GM18511 (cell line): ENCODE data around the gene COQ5.
"Not testable (repeated sequence)": the region's sequence is repeated elsewhere in the genome, so short reads cannot be mapped to it uniquely, and the experiment has no call there.

Experiments
- ATAC-seq: cut with Tn5 transposase; IDR thresholded peaks from one replicate; pipeline ENCODE4 v1.9.1; 2021; ENCODE audit warnings: mild to moderate bottlenecking, moderate library complexity; ENCODE audit not compliant: unreplicated experiment

COQ5 gene

DNA sequence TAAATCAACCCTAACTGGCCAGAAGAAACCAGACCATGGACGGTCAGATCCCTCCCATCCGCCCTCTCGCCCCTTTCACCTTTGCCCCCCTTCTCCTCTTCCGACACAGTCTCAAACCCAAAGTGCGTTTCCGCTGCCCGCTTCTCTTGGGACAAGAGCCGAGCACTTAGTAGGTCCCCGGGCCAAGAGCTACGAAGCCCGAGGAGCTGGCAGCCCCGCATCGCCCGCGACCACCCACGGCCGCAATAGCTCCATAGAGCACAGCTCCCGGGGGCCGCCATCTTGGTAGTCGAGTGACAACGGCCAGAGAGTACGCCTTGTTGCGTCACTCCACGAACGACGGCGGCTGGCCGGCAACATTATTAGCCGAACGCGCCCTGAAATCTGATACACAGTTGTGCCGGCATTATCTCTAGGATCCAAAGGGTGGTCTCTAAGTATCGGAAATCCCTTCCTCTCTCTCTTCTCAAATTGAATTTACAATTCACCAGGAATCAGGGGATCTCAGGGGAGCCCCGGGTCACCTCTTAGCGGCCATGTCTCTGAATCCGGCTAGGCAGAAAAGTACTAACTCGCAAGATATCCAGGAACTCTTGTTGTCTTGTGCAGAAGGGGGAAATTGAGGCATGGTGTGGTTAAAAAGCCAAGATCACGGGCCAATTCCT lies at the start of gene COQ5:
Gene COQ5 (minus strand): TSS at position 298 of the 665 bp plus-strand sequence. CDS start 17 bp downstream, at position 281.
- peak; percentile 85 for ATAC-seq

GRCh38 chr12:120574106-120574505 lies 45.1 kb upstream of the COQ5 start:
- ATAC-seq, result no peak

- ATAC-seq, result no peak
Observed at GRCh38 chr12:120573560-120573959, 44.6 kb upstream of the COQ5 start.

DNA sequence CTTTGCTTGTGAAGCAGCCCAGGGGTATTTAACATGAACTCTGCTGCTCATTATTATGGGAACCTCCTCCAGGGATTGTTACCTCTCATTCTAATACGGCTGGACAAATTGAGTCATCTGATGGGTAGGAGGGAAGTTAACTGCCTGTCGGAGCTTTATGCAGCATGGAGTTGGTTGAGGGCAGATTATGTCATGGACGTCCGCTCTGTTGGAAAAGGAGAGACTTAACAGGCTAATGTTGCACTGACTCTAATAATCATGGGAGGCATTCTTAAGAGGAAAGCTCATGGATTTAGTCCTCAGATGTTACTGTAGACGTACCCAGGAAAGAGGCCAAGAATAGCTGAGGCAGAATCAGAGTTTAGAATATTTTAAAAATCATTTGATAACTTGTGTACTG lies 42.3 kb upstream of the COQ5 start:
- ATAC-seq, result no peak

GRCh38 chr12:120563495-120563894 lies 34.5 kb upstream of the COQ5 start:
- ATAC-seq, result no peak

DNA sequence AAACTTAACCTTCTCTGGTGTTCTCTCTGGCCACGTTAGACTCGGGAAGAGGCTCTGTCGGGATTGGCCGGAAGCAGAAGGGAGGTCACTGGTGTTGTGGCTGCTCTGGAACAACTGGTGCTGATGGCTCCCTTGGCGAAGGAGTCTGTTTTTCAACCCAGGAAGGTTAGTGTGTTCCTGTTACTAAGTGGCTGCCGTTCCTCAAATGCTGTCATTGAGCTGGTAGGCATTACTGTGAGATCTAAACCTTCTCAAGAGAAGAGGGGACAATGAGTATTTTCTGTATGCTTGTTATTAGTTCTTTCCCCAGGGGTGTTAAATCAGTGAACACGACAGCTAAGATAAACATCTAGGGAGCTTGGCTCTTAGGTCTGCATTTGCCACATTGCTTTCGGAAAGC lies 33.9 kb upstream of the COQ5 start:
- ATAC-seq, result no peak

DNA sequence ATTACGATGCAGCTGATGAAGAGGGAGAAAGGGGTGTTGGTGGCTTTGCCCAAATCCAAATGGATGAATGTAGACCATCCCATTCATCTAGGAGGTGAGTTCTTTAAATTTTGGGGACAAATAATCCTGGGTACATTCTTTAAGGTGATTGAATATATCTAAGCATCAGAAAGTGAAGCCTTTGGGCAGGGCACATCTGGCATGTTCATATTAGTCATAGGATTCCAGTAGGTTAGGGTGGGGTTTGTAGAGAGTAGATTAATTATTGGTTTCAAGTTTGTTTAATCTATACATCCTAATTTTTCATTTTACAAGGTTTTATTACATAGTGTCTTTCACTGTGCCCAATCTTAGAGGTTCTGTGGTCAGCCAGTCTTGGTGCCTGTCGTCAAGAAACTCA lies 28.6 kb upstream of the COQ5 start:
- no peak for ATAC-seq

- ATAC-seq, result no peak
Observed at GRCh38 chr12:120554678-120555077, 25.7 kb upstream of the COQ5 start.

DNA sequence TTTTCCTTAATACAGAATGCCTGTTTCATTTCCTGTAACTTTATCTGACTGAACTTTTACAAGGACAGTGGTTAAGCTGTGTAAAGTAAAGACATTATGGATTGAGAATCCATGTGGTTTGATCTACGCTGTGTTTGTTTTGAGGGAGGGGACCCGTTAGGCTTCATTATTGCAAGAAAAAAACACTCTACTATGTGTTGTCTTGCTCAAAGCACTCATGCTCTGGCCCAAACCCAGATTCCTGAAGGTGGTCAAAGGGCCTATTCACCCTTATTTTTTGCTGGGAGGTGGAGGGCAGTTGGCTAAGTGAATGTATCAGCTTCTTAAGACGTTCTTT lies 17.1 kb upstream of the COQ5 start:
- no peak for ATAC-seq

- ATAC-seq, result no peak
Observed at GRCh38 chr12:120544691-120545090, 15.7 kb upstream of the COQ5 start.

GRCh38 chr12:120542166-120542565 lies 13.2 kb upstream of the COQ5 start:
- ATAC-seq, result no peak

- no peak for ATAC-seq
Observed at GRCh38 chr12:120540445-120540844, 11.5 kb upstream of the COQ5 start.

DNA sequence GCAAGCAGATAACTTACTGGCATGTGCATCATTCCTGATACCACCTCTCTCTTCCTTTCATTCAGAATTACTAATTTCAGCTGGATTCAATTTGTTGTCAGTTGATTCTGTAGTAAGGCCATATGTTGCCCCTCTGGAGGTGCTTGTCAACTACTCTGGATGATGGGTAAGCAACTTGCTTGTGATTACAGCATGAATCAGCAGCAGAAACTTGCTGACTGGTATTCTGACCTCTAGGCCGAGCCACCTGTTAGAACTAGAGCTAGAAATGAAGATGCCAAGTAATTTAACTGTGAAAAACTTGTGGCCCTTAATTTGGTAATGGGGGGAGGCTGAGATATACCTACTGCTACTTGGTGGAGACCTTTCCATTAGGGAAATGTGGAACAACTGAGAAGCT lies 10.3 kb upstream of the COQ5 start:
- ATAC-seq, result no peak

- no peak for ATAC-seq
Observed at GRCh38 chr12:120538281-120539156, 9.6 kb upstream of the COQ5 start.

GRCh38 chr12:120537856-120538220 lies 8.9 kb upstream of the COQ5 start:
- ATAC-seq, result no peak

DNA sequence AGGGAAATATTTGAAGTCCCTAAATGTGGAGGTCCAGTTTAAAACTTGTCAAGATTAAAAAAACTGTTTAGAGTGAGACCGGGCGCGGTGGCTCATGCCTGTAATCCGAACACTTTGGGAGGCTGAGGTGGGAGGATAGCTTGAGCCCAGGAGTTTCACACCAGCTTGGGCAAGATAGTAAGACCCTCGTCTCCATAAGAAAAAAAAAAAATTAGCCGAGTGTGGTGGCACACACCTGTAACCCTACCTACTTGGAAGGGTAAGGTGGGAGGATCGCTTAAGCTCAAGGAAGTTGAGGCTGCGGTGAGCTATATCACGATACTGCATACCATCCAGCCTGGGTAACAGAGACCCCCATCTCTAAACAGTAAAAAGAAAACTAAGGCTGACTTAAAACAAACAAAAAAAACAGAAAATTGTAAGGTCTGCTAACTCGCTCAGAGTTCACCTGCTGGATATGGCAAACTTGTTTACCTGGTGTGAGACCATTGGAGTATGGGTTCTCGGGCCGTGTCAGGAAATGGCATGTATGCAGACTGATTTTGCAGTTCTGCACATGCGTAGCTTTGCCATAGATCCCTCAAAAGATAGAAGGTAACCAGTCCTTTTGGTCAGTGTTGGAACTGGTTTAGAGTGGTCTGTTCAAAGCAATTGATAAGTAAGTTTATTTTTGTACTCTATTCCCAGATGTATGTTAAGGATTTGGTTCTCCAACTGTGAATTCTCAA lies 7.3 kb upstream of the COQ5 start:
- ATAC-seq, result no peak

DNA sequence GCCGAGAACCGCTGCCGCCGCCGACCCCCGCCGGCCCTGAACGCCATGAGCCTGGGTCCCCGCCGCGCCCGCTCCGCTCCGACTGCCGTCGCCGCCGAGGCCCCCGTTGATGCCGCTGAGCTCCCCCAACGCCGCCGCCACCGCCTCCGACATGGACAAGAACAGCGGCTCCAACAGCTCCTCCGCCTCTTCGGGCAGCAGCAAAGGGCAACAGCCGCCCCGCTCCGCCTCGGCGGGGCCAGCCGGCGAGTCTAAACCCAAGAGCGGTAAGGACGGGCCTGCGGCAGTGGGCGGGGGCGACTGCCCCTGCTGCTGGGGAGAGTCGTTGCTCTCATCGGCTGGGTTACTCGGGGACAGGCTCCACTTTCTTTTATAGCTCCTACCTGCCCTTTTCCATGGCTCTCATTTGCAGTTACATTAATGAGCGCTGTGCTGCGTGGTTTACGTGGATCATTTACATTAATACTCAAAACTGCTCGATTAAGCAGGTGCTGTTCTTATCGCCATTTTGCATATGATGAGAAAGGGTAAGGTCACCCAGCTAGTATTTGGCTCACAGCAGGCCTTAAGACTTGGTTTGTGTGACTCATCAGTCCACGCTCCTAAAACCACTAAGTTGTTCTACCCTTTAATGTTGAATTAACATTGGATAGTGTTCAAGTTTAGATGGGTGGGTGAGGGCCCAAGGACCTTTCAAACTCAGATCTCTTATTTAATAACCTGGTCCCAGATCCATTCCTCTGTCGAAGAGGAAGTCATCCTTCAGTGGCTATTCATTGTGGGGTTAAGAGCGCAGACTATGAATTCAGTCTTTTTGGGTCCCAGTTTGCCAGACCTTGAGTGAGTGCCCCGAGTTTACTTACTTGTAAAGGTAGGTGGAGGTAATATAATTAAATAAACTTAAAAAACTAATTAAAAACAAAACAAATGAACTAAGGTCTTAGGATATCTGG lies 6.0 kb upstream of the COQ5 start:
- peak; percentile 43 for ATAC-seq

DNA sequence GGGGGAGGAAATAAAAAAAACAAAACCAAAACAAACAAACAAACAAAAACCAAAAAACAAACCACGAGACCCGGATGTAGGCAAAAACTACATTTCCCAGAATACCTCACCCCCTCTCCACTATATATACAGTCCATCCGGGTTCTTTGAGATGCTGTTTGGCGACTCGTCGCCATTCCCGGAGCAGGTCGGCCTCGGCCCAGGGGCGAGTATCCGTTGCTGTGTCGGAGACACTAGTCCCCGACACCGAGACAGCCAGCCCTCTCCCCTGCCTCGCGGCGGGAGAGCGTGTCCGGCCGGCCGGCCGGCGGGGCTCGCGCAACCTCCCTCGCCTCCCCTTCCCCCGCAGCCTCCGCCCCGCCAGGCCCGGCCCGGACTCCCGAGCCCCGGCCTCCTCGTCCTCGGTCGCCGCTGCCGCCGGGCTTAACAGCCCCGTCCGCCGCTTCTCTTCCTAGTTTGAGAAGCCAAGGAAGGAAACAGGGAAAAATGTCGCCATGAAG lies 5.3 kb upstream of the COQ5 start, which contains the start of gene RNF10:
Gene RNF10 (plus strand): TSS at position 154 of the 500 bp plus-strand sequence. CDS start 456 bp downstream, outside the sequence.
- peak; percentile 64 for ATAC-seq

GRCh38 chr12:120532701-120533238 lies 3.8 kb upstream of the COQ5 start:
- ATAC-seq, result no peak

DNA sequence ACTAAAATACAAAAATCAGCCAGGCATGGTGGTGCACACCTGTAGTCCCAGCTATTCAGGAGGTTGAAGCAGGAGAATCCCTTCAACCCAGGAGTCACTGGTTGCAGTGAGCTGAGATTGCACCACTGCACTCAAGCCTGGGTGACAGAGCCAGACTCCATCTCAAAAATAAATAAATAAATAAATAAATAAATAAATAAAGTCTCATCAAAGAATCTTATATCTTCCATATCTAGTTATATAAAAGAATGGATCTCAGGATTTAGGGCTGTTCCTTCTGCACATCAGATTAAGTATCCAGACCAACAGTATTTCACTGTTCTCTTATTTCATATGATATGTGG lies 1.4 kb upstream of the COQ5 start:
- not testable (repeated sequence) for ATAC-seq
